T-helper 1 cell (primary cell): Measurements from ENCODE around the gene IGFL2.
"Not testable (repeated sequence)": the region's sequence is repeated elsewhere in the genome, so short reads cannot be mapped to it uniquely, and the experiment has no call there.

ENCODE experiments used
- DNase-seq, 5 donors: peaks; one replicate each; pipeline ENCODE4 v3.0.0-alpha.2; 2012 to 2020

IGFL2 gene

GRCh38 chr19:46191972-46192371, 43.9 kb downstream of the IGFL2 start:
- no peak for DNase-seq

- DNase-seq: not testable (repeated sequence)
Measured at GRCh38 chr19:46192626-46192991, 44.6 kb downstream of the IGFL2 start.

GRCh38 chr19:46192992-46193650, 45.1 kb downstream of the IGFL2 start:
- peak in 1 of 5 donors; percentile 29 for DNase-seq

- DNase-seq: no peak
Measured at GRCh38 chr19:46193678-46194077, 45.6 kb downstream of the IGFL2 start.

- no peak for DNase-seq
Measured at GRCh38 chr19:46195104-46195503, 47.1 kb downstream of the IGFL2 start.

GRCh38 chr19:46195919-46196318, 47.9 kb downstream of the IGFL2 start:
- DNase-seq: not testable (repeated sequence)

- no peak for DNase-seq
Measured at GRCh38 chr19:46196410-46197124, 48.5 kb downstream of the IGFL2 start.

GRCh38 chr19:46197314-46198070, 49.5 kb downstream of the IGFL2 start:
- DNase-seq: no peak

- DNase-seq: no peak
Measured at GRCh38 chr19:46198756-46199155, 50.7 kb downstream of the IGFL2 start.

- no peak for DNase-seq
Measured at GRCh38 chr19:46201454-46202310, 53.6 kb downstream of the IGFL2 start.

GRCh38 chr19:46202426-46202825, 54.4 kb downstream of the IGFL2 start:
- DNase-seq: no peak

- no peak for DNase-seq
Measured at GRCh38 chr19:46202872-46203860, 55.1 kb downstream of the IGFL2 start.

- DNase-seq: no peak
Measured at GRCh38 chr19:46204008-46204407, 56.0 kb downstream of the IGFL2 start.

GRCh38 chr19:46205183-46205984, 57.3 kb downstream of the IGFL2 start:
- DNase-seq: no peak

GRCh38 chr19:46206176-46206575, 58.1 kb downstream of the IGFL2 start:
- DNase-seq: no peak

GRCh38 chr19:46206682-46207081, 58.6 kb downstream of the IGFL2 start:
- DNase-seq: no peak

- DNase-seq: not testable (repeated sequence)
Measured at GRCh38 chr19:46207858-46208257, 59.8 kb downstream of the IGFL2 start.

GRCh38 chr19:46209051-46209450, 61.0 kb downstream of the IGFL2 start:
- no peak for DNase-seq

- DNase-seq: no peak
Measured at GRCh38 chr19:46209472-46209871, 61.4 kb downstream of the IGFL2 start.

GRCh38 chr19:46210669-46211068, 62.6 kb downstream of the IGFL2 start:
- DNase-seq: no peak
